SK-N-MC (cell line): ENCODE data around the gene TRIP10.
A peak's percentile ranks its signal among the peaks of the same experiment; 100 is the strongest.
"Not testable (repeated sequence)": the region's sequence is repeated elsewhere in the genome, so short reads cannot be mapped to it uniquely, and the experiment has no call there.

ENCODE experiments used
- DNase-seq: peaks from one replicate; pipeline ENCODE4 v3.0.0-alpha.2; 2011; ENCODE audit warnings: low read depth, low spot score
- H3K27ac ChIP-seq: fragments of 200-600 bp; sonication (generic); 2 replicates; pipeline ENCODE4 v1.5.1; 2016; ENCODE audit warnings: mixed run types
- H3K36me3 ChIP-seq: fragments of 200-600 bp; sonication (generic); 2 replicates; pipeline ENCODE4 v1.6.1; 2017; ENCODE audit warnings: antibody characterized with exemption, low read length, mixed read lengths; ENCODE audit not compliant: insufficient read depth
- H3K4me3 ChIP-seq: fragments of 200-600 bp; sonication (generic); 2 replicates; pipeline ENCODE4 v1.5.1; 2016
- H3K9ac ChIP-seq: fragments of 200-600 bp; sonication (generic); 2 replicates; pipeline ENCODE4 v1.8.0; 2017; ENCODE audit warnings: mixed run types, mixed read lengths; ENCODE audit not compliant: insufficient read length
- H3K9me3 ChIP-seq: fragments of 200-600 bp; sonication (generic); 2 replicates; pipeline ENCODE4 v1.6.1; 2017; ENCODE audit warnings: low read depth, mild to moderate bottlenecking, antibody characterized with exemption, low read length, moderate library complexity, mixed read lengths
- EZH2 ChIP-seq: fragments of 200-600 bp; sonication (generic); IDR thresholded peaks from one replicate; pipeline ENCODE4 v1.6.1; 2017; ENCODE audit warnings: antibody characterized with exemption
- FOXP2 ChIP-seq: optimal IDR thresholded peaks from 2 replicates; pipeline ENCODE3; 2011; ENCODE audit warnings: mild to moderate bottlenecking, moderate library complexity; ENCODE audit not compliant: insufficient read depth; ENCODE audit errors: extremely low read length, control extremely low read depth
- POLR2AphosphoS5 ChIP-seq: IDR thresholded peaks from 2 replicates; pipeline ENCODE4 v1.6.1; 2012; ENCODE audit warnings: mild to moderate bottlenecking, low read depth, low read length, borderline replicate concordance

The TRIP10 gene

DNA sequence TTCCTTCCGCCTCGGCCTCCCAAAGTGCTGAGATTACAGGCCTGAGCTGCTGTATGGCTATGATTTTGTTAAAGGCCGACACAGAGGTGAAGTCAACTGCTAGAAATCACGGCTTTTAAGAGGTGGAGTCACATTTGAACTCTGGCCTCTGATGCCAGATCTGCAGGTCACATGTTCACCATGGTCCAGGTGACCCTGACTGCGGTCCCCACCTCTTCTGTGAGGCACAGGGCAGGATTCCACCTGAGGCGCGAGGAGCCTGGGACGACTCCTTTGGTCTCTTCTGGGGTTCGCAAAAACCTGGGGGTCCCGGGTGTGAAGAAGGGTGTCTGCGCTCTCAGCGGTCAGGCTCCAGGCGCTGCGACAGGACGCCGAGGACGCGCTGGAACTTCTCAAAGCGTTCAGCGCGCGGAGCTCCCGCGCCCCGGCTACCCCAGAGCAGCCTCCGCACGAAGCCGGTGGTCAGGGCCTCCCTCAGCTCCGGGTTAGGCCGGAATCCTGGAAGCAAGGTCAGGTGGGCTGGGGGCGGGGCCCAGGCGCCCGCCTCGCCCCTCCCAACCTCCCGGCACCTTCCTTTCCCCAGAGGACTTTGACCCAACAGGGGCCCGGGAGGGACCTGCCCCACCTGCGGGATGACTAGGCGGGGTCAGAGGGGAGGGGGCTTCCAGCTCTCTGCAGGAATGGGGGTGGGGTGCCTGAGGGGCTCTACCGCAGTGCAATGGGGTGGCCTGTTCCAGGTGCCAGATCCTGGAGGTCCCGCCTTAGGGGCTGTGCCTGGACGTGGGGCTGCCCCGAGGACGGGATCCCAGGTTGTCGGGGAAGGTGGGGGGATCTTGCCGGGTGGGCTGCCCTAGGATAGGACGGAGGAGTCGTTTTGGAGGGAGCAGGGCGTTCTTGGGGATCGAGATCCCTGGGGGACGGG is 13.0 kb downstream of the TRIP10 start:
- peak overlapping the region; percentile 98 for H3K4me3 ChIP-seq
- H3K27ac ChIP-seq = no peak overlapping the region
- TF ChIP-seq FOXP2 = no peak
- peaks cover 17% of the 10 kb centered on the region for H3K36me3 ChIP-seq
- peak overlapping the region; percentile 51 for H3K9ac ChIP-seq
- DNase-seq = no peak
- no peaks in the 10 kb centered on the region for H3K9me3 ChIP-seq

DNA sequence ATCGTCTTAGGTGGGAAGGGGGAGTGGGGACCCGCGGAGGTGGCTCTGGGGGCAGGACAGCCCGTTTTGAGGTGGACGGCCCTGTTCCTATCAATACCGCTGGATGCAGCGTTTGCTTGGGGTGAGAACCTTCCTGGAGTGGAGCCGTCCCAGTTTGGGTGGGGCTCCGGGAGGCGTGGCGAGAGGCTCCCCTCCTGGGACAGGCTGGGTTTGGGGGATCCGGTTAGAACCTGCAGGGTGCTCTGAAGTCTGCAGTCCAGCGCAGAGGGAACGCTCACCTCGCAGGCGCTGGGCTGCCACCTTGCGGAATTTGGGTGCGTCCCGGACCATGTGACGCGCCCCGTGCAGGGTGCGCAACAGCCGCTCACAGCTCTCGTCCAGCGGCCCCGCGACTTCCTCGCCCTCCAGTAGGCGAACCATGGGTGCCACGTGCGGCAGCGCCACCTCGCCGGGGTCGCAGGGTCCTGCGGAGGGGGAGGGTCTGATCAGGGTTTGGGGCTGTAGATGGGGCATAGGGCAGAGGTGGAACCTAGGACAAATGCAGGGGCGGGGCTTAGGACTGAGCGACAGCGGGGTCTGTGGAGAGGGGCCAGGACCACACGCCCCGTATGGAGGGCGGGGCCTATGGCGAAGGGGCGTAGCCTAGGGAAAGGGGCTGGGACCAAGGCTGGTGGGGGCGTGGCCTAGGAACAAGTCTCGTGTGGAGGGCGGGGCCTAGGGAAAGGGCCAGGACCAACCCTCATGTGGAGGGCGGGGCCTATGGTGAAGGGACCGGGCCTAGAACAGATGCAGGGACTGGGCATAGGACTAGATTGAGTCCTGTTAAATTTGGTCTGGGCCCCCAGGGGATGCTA is 13.9 kb downstream of the TRIP10 start:
- Histone ChIP-seq H3K27ac (no peak overlapping the region), H3K4me3 (peak overlapping the region; percentile 98), H3K36me3 (peaks cover 9% of the 10 kb centered on the region; the same call in 1 of the 2 replicates), H3K9me3 (no peaks in the 10 kb centered on the region), H3K9ac (peak overlapping the region; percentile 51)
- TF ChIP-seq FOXP2 (no peak), POLR2AphosphoS5 (peak; percentile 16; the same call in 1 of the 2 replicates), EZH2 (no peak)
- DNase-seq = peak; percentile 74

- H3K27ac ChIP-seq = no peak overlapping the region
- no peak for TF ChIP-seq EZH2
- TF ChIP-seq POLR2AphosphoS5 = no peak
- TF ChIP-seq FOXP2 = no peak
- H3K4me3 ChIP-seq = peak overlapping the region; percentile 98
- H3K9me3 ChIP-seq = no peaks in the 10 kb centered on the region
- no peak for DNase-seq
- H3K36me3 ChIP-seq = peaks cover 5% of the 10 kb centered on the region; the same call in 1 of the 2 replicates
- no peak overlapping the region for H3K9ac ChIP-seq
Measured at GRCh38 chr19:6754136-6754535, 14.7 kb downstream of the TRIP10 start.

GRCh38 chr19:6754653-6755463 is 15.4 kb downstream of the TRIP10 start:
- Histone ChIP-seq H3K9ac (no peak overlapping the region), H3K27ac (no peak overlapping the region), H3K9me3 (no peaks in the 10 kb centered on the region), H3K4me3 (no peak overlapping the region), H3K36me3 (no peaks in the 10 kb centered on the region; the same call in 1 of the 2 replicates)
- no peak for DNase-seq
- TF ChIP-seq EZH2 (no peak), POLR2AphosphoS5 (no peak), FOXP2 (no peak)

- Histone ChIP-seq H3K9ac (no peak overlapping the region), H3K27ac (no peak overlapping the region), H3K36me3 (no peaks in the 10 kb centered on the region), H3K9me3 (no peaks in the 10 kb centered on the region), H3K4me3 (no peak overlapping the region)
- DNase-seq = no peak
- TF ChIP-seq EZH2 = no peak
- no peak for TF ChIP-seq FOXP2
- TF ChIP-seq POLR2AphosphoS5 = no peak
Measured at GRCh38 chr19:6760606-6761005, 21.1 kb downstream of the TRIP10 start.

DNA sequence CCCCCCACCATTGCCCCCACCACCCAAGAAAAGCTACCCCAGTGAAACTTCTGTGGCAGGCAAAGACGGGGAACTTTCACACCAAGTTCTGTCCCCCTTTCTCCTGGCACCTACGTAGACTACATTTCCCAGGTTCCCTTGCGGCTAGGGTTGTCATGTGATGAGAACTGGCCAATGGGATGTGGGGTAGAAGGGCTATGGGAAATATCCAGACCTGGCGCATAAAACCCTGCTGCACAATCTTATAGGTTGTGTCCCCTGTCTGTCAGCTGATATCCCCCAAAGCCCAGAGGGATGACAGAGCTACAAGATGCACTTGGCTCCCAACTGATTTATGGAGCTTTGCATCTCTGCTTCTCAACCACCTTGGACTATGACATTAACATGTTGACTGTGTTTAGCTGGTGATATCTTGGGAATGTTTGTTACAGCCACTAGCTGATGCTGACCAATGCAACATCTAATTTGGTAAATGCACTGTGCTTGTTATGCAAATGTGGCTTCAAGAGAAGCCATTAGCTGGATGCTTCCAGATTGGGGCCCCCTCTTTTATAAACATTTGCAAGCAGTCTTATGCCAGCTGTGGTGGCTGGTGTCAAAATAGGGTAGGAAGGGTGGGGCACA is 21.7 kb downstream of the TRIP10 start:
- DNase-seq = no peak
- Histone ChIP-seq H3K9me3 (no peaks in the 10 kb centered on the region), H3K4me3 (no peak overlapping the region), H3K36me3 (no peaks in the 10 kb centered on the region), H3K9ac (no peak overlapping the region), H3K27ac (no peak overlapping the region)
- no peak for TF ChIP-seq FOXP2
- no peak for TF ChIP-seq EZH2
- TF ChIP-seq POLR2AphosphoS5 = no peak

GRCh38 chr19:6762253-6762797 is 22.8 kb downstream of the TRIP10 start:
- not testable (repeated sequence) for H3K27ac ChIP-seq, DNase-seq, H3K9ac ChIP-seq, H3K9me3 ChIP-seq, H3K36me3 ChIP-seq, H3K4me3 ChIP-seq
